Measurements from ENCODE around the gene FARP2. TPM values are rescaled to one million over a fixed set of nuclear protein-coding genes. Genes with fewer than 3 reads are reported as not detected.

FARP2 gene
- total and polyA plus RNA-seq, 10 donors, result 9.1 to 72.8 (median 53.4) TPM

DNA sequence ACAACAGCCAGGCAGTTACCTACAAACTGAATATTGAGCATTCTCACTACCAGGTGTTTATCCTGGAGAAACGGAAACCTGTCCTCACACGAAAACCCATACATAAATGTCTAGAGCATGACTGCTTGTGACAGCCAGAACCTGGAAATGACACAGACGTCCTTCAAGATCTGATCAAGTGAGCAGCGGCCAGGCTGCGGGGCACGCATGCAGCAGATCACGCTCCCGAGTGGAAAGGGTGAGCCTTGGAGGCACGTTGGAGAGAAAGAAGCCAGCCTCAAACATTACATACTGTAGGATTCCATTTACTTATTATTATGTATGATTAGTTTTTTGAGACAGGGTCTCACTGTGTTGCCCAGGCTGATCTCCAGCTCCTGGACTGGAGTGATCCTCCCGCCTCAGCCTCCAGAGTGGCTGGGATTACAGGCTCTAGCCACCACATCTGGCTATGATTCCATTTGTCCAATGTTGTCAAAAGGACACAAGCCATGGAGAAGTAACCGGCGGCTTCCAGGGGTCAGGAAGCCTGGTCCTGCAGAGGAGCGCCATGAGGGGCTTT is 175.2 kb downstream of the FARP2 start:
- DNase-seq, result no peak
- H3K36me3 ChIP-seq, result no peaks in the 10 kb centered on the region
- peaks cover 0 to 12% (median 0%) of the 10 kb centered on the region in 7 donors for H3K27me3 ChIP-seq (replicated peaks in 1 of 7)
- TF ChIP-seq POLR2A (IDR thresholded peaks at IDR 0.05) (no peak), POLR2AphosphoS5 (IDR thresholded peaks at IDR 0.05) (no peak)
- TF ChIP-seq, protein P1, sequence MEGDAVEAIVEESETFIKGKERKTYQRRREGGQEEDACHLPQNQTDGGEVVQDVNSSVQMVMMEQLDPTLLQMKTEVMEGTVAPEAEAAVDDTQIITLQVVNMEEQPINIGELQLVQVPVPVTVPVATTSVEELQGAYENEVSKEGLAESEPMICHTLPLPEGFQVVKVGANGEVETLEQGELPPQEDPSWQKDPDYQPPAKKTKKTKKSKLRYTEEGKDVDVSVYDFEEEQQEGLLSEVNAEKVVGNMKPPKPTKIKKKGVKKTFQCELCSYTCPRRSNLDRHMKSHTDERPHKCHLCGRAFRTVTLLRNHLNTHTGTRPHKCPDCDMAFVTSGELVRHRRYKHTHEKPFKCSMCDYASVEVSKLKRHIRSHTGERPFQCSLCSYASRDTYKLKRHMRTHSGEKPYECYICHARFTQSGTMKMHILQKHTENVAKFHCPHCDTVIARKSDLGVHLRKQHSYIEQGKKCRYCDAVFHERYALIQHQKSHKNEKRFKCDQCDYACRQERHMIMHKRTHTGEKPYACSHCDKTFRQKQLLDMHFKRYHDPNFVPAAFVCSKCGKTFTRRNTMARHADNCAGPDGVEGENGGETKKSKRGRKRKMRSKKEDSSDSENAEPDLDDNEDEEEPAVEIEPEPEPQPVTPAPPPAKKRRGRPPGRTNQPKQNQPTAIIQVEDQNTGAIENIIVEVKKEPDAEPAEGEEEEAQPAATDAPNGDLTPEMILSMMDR (IDR thresholded peaks at IDR 0.05 in 8 of 11, conservative IDR thresholded peaks at IDR 0.05 in 3 of 11), result no peak
- no peak overlapping the region for H3K4me3 ChIP-seq
- H3K9me3 ChIP-seq, result peaks cover 0 to 5% (median 3%) of the 10 kb centered on the region in 8 donors
- intact Hi-C loops (cut with DNase I; ENCODE audit: low total_unique reads), result no loop called here
- 79 to 89% (median 81%) methylated on average over 13 of the region's 13 CpGs for WGBS, 5 donors
- no peak overlapping the region for H3K27ac ChIP-seq
- no peaks in the 10 kb centered on the region for H3K4me1 ChIP-seq

DNA sequence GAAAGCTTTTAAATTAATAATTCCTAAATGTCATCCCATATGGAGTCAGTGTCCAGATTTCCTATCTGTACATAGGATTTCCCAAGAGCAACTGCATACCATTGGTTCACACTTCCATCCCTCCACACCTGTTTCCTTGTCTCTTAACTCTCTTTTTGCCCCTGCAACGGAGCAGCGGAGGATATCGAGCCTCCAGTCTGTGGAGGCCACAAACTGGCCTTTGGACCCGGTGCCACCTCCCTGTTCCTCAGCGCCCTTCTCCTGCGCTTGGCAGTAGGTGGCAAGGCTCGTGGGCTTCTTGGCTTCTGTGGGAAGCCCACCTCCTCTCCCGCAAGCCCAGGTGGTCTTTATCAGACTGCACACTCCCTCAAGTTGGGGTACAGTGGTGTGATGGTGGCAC is 176.1 kb downstream of the FARP2 start:
- 87 to 91% (median 90%) methylated on average over 8 of the region's 8 CpGs for WGBS, 5 donors
- DNase-seq, result no peak

DNA sequence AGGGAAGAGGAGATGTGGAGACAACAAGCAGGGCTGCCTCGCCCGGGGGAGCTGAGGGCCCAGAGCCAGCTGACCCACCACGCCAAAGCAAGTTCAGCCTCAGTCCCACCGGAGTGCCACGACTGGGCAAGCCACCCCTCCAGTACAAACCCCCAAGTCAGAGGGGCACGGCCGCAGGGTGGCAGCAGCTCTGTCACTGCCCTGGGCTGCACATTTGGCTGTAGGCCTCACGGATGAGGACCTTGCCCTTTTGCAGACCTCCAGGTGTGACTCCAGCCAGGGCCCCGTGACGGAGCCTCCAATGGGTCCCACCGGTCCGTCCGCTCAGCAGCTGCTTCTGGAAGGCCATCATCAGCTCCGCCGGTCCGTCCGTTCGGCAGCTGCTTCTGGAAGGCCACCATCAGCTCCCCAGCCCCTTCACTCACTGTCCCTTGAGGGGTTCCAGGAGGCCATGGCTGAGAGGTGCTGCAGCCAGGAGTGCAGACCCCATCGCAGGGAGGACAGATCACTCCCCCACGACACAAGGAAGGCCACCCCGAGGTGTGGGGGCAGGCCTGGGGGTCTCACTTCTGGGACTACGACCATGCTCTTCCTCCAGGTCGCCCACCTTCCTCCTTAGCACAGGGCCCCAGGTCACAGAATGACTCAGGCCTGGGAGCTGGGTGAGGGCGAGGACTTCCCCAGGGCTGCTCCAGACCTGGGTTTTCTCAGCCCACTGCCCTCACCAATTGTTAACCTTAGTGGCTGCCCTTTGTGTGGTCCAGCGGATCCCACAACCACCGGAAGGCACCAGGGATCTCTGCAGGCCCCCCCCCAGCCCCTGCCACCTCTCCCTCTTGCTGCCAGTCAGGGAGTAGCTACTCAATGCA is 176.9 kb downstream of the FARP2 start:
- intact Hi-C loops (cut with DNase I; ENCODE audit: low total_unique reads), result no loop called here
- H3K4me1 ChIP-seq, result no peaks in the 10 kb centered on the region

More for the DNA sequence above, 176.1 kb downstream of the FARP2 start:
- intact Hi-C loops (cut with DNase I; ENCODE audit: low total_unique reads), result no loop called here
- H3K9me3 ChIP-seq, result no peaks in the 10 kb centered on the region
- no peak overlapping the region for H3K27ac ChIP-seq
- TF ChIP-seq, protein P1 (IDR thresholded peaks at IDR 0.05 in 8 of 11, conservative IDR thresholded peaks at IDR 0.05 in 3 of 11), result no peak
- TF ChIP-seq POLR2AphosphoS5 (IDR thresholded peaks at IDR 0.05) (no peak), POLR2A (IDR thresholded peaks at IDR 0.05) (no peak)
- no peak overlapping the region for H3K4me3 ChIP-seq
- H3K4me1 ChIP-seq, result no peaks in the 10 kb centered on the region
- H3K27me3 ChIP-seq (replicated peaks in 1 of 7), result peaks cover 0 to 12% (median 0%) of the 10 kb centered on the region in 7 donors
- no peaks in the 10 kb centered on the region for H3K36me3 ChIP-seq

More for the DNA sequence above, 176.9 kb downstream of the FARP2 start:
- 77 to 88% (median 85%) methylated on average over 12 to 26 of the region's 26 CpGs for WGBS, 5 donors
- H3K27me3 ChIP-seq (replicated peaks in 1 of 7), result peaks cover 0 to 13% (median 0%) of the 10 kb centered on the region in 7 donors
- H3K36me3 ChIP-seq, result no peaks in the 10 kb centered on the region
- no peaks in the 10 kb centered on the region for H3K9me3 ChIP-seq
- no peak overlapping the region for H3K27ac ChIP-seq
- no peak overlapping the region for H3K4me3 ChIP-seq
- peak; percentile 65 for DNase-seq
- TF ChIP-seq POLR2A (IDR thresholded peaks at IDR 0.05) (no peak), POLR2AphosphoS5 (IDR thresholded peaks at IDR 0.05) (no peak)
- TF ChIP-seq, protein P1 (IDR thresholded peaks at IDR 0.05 in 8 of 11, conservative IDR thresholded peaks at IDR 0.05 in 3 of 11), result no peak

Data from spleen (tissue), 11 donors.